ENCODE results near the gene KCMF1.

DNA sequence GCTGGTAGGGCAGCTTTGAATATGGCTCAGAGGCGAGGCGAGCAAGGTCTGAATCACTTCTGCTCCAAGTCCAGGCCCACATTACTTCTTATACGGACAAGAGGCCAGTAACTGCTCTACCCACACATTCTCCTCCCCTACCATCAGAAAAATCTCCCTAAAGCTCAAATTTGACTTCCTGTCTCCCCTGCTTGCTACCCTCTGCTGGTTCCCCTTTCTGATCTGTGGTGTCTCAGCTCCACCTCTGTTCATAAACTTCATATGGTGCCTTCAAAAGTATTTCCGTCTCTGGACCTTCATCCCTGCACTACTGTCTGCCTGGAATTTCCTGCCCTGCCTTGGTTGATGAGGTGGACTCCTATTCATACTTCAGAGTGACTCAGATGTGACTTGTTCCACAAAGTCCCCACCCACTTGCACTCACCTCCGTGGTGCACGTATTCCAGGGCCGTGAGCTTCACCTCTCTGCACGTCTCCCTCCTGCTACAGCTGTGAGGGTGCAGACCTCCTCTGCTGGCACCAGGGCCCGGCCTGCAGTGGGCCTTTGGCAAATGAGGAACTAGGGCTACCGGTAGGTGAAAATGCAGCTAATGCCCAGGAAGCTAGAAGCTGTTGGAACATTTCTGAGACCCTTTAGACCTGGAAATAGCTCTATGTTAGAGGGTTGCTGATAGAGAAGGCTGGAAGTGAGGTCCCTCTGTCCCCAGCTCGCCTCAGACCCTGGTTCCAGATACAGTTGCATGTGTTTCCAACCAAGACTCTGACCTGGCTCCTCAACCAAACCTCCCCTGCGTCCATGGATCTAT, 24.6 kb upstream of the KCMF1 start:
- TF ChIP-seq, protein P1, sequence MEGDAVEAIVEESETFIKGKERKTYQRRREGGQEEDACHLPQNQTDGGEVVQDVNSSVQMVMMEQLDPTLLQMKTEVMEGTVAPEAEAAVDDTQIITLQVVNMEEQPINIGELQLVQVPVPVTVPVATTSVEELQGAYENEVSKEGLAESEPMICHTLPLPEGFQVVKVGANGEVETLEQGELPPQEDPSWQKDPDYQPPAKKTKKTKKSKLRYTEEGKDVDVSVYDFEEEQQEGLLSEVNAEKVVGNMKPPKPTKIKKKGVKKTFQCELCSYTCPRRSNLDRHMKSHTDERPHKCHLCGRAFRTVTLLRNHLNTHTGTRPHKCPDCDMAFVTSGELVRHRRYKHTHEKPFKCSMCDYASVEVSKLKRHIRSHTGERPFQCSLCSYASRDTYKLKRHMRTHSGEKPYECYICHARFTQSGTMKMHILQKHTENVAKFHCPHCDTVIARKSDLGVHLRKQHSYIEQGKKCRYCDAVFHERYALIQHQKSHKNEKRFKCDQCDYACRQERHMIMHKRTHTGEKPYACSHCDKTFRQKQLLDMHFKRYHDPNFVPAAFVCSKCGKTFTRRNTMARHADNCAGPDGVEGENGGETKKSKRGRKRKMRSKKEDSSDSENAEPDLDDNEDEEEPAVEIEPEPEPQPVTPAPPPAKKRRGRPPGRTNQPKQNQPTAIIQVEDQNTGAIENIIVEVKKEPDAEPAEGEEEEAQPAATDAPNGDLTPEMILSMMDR (IDR thresholded peaks at IDR 0.05 in 2 of 3, conservative IDR thresholded peaks at IDR 0.05 in 1 of 3; ENCODE audit: control insufficient read depth in 2 of 3, extremely low read depth in 1 of 3, insufficient read depth in 1 of 3, low read depth in 3 of 3, low read length in 3 of 3), result peak in 2 of 3 experiments; percentile 31 to 39; a peak in 3 of 6 replicates
- TF ChIP-seq NFYA (IDR thresholded peaks at IDR 0.05; ENCODE audit: borderline replicate concordance, low read depth, low read length), result no peak
- no peak for TF ChIP-seq NFYB (IDR thresholded peaks at IDR 0.05; ENCODE audit: insufficient read depth, low read depth, low read length)
- TF ChIP-seq POU2F2 (IDR thresholded peaks at IDR 0.05; ENCODE audit: borderline replicate concordance, low read depth, low read length), result peak; percentile 48; the same call in 2 of the 3 replicates
- TF ChIP-seq ASH2L (IDR thresholded peaks at IDR 0.05; ENCODE audit: borderline replicate concordance, low read depth), result 0 out of 2 replicates have a peak, but pooled peaks have one; percentile 31
- TF ChIP-seq, protein P2, sequence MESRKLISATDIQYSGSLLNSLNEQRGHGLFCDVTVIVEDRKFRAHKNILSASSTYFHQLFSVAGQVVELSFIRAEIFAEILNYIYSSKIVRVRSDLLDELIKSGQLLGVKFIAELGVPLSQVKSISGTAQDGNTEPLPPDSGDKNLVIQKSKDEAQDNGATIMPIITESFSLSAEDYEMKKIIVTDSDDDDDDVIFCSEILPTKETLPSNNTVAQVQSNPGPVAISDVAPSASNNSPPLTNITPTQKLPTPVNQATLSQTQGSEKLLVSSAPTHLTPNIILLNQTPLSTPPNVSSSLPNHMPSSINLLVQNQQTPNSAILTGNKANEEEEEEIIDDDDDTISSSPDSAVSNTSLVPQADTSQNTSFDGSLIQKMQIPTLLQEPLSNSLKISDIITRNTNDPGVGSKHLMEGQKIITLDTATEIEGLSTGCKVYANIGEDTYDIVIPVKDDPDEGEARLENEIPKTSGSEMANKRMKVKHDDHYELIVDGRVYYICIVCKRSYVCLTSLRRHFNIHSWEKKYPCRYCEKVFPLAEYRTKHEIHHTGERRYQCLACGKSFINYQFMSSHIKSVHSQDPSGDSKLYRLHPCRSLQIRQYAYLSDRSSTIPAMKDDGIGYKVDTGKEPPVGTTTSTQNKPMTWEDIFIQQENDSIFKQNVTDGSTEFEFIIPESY (IDR thresholded peaks at IDR 0.05), result no peak
